ENCODE results near the gene MVB12B.

GRCh38 chr9:126483468-126484073, 156.9 kb downstream of the MVB12B start:
- TF ChIP-seq POLR2A (IDR thresholded peaks at IDR 0.05; ENCODE audit: extremely low read depth, insufficient read length) = no peak
- TF ChIP-seq CTCF (IDR thresholded peaks at IDR 0.05; ENCODE audit: low read depth, low read length) = no peak
- no peak for TF ChIP-seq MYC (IDR thresholded peaks at IDR 0.05; ENCODE audit: low read depth, low read length)
